Measurements from ENCODE around the gene GNB1. TPM values are rescaled to one million over a fixed set of nuclear protein-coding genes. Genes with fewer than 3 reads are reported as not detected.

Gene GNB1
- total and polyA plus RNA-seq, 2 donors (not counting 1 experiment from before 2014, with no cell fraction given), result 91.3 to 485 TPM

- Histone ChIP-seq H3K4me3 (replicated peaks in 1 of 4; ENCODE audit: control extremely low read depth in 1 of 4, insufficient read depth in 1 of 4, low read depth in 3 of 4, low read length in 4 of 4) (peak overlapping the region in 1 of 4 experiments; percentile 55), H3K4me1 (ENCODE audit: control insufficient read depth, extremely low read depth, insufficient read depth, low read length) (peaks cover 6% of the 10 kb centered on the region), H3K9me3 (ENCODE audit: control insufficient read depth, insufficient read depth, low read depth, low read length) (no peaks in the 10 kb centered on the region), H2AFZ (ENCODE audit: low read length) (peak overlapping the region; percentile 19), H3K79me2 (ENCODE audit: control insufficient read depth, insufficient read depth, low read length) (no peaks in the 10 kb centered on the region), H3K27ac (ENCODE audit: insufficient read depth, low read length) (no peak overlapping the region), H3K36me3 (ENCODE audit: control insufficient read depth, insufficient read depth, low read length) (no peaks in the 10 kb centered on the region), H4K20me1 (ENCODE audit: control insufficient read depth, extremely low read depth, insufficient read depth, low read length) (no peaks in the 10 kb centered on the region), H3K9ac (ENCODE audit: insufficient read depth, low read length) (no peak overlapping the region), H3K4me2 (ENCODE audit: extremely low read depth, insufficient read depth, low read length) (peak overlapping the region; percentile 58), H3K27me3 (ENCODE audit: control insufficient read depth, insufficient read depth, low read length) (peaks cover 4% of the 10 kb centered on the region)
- no peak for TF ChIP-seq EZH2 (IDR thresholded peaks at IDR 0.05; ENCODE audit: low read length, missing control alignments)
- TF ChIP-seq CTCF (conservative IDR thresholded peaks at IDR 0.05 in 1 of 2, IDR thresholded peaks at IDR 0.05 in 1 of 2; ENCODE audit: low read depth in 1 of 2, low read length in 2 of 2), result no peak
- DNase-seq (ENCODE audit: low read depth in 2 of 2), result peak; percentile 89 to 96
Observed at GRCh38 chr1:1919304-1920056, 28.6 kb upstream of the GNB1 start.

GRCh38 chr1:1918901-1919303 is 28.0 kb upstream of the GNB1 start, which contains the start of gene TMEM52:
TMEM52 (minus strand) TSS chr1:1919279; CDS start chr1:1919265, 14 bp downstream.
- Histone ChIP-seq H3K9me3 (ENCODE audit: control insufficient read depth, insufficient read depth, low read depth, low read length) (no peaks in the 10 kb centered on the region), H3K4me2 (ENCODE audit: extremely low read depth, insufficient read depth, low read length) (peak within 1 kb of the TSS; percentile 88), H3K9ac (ENCODE audit: insufficient read depth, low read length) (no peak within 1 kb of the TSS), H3K27me3 (ENCODE audit: control insufficient read depth, insufficient read depth, low read length) (peaks cover 4% of the 10 kb centered on the region), H3K36me3 (ENCODE audit: control insufficient read depth, insufficient read depth, low read length) (no peaks in the 10 kb centered on the region), H4K20me1 (ENCODE audit: control insufficient read depth, extremely low read depth, insufficient read depth, low read length) (no peaks in the 10 kb centered on the region), H3K27ac (ENCODE audit: insufficient read depth, low read length) (no peak within 1 kb of the TSS), H3K79me2 (ENCODE audit: control insufficient read depth, insufficient read depth, low read length) (no peaks in the 10 kb centered on the region), H2AFZ (ENCODE audit: low read length) (peak within 1 kb of the TSS; percentile 19), H3K4me1 (ENCODE audit: control insufficient read depth, extremely low read depth, insufficient read depth, low read length) (peaks cover 6% of the 10 kb centered on the region), H3K4me3 (replicated peaks in 1 of 4; ENCODE audit: control extremely low read depth in 1 of 4, insufficient read depth in 1 of 4, low read depth in 3 of 4, low read length in 4 of 4) (peak within 1 kb of the TSS in 3 of 4 experiments; percentile 33 to 55 (median 41))
- no peak for DNase-seq (ENCODE audit: low read depth in 2 of 2)
- TF ChIP-seq CTCF (conservative IDR thresholded peaks at IDR 0.05 in 1 of 2, IDR thresholded peaks at IDR 0.05 in 1 of 2; ENCODE audit: low read depth in 1 of 2, low read length in 2 of 2), result no peak
- TF ChIP-seq EZH2 (IDR thresholded peaks at IDR 0.05; ENCODE audit: low read length, missing control alignments), result no peak

GRCh38 chr1:1917995-1918900 is 27.4 kb upstream of the GNB1 start:
- Histone ChIP-seq H4K20me1 (ENCODE audit: control insufficient read depth, extremely low read depth, insufficient read depth, low read length) (no peaks in the 10 kb centered on the region), H3K4me3 (replicated peaks in 1 of 4; ENCODE audit: control extremely low read depth in 1 of 4, insufficient read depth in 1 of 4, low read depth in 3 of 4, low read length in 4 of 4) (peak overlapping the region in 3 of 4 experiments; percentile 33 to 55 (median 41)), H3K4me1 (ENCODE audit: control insufficient read depth, extremely low read depth, insufficient read depth, low read length) (peaks cover 6% of the 10 kb centered on the region), H2AFZ (ENCODE audit: low read length) (no peak overlapping the region), H3K27me3 (ENCODE audit: control insufficient read depth, insufficient read depth, low read length) (peaks cover 4% of the 10 kb centered on the region), H3K79me2 (ENCODE audit: control insufficient read depth, insufficient read depth, low read length) (no peaks in the 10 kb centered on the region), H3K4me2 (ENCODE audit: extremely low read depth, insufficient read depth, low read length) (peak overlapping the region; percentile 88), H3K9ac (ENCODE audit: insufficient read depth, low read length) (no peak overlapping the region), H3K9me3 (ENCODE audit: control insufficient read depth, insufficient read depth, low read depth, low read length) (no peaks in the 10 kb centered on the region), H3K27ac (ENCODE audit: insufficient read depth, low read length) (no peak overlapping the region), H3K36me3 (ENCODE audit: control insufficient read depth, insufficient read depth, low read length) (no peaks in the 10 kb centered on the region)
- DNase-seq (ENCODE audit: low read depth in 2 of 2), result no peak
- TF ChIP-seq CTCF (conservative IDR thresholded peaks at IDR 0.05 in 1 of 2, IDR thresholded peaks at IDR 0.05 in 1 of 2; ENCODE audit: low read depth in 1 of 2, low read length in 2 of 2), result no peak
- no peak for TF ChIP-seq EZH2 (IDR thresholded peaks at IDR 0.05; ENCODE audit: low read length, missing control alignments)
